GM21717 (cell line): ENCODE results near the gene ZNF532.

ENCODE experiments used
- ATAC-seq: cut with Tn5 transposase; IDR thresholded peaks from one replicate; pipeline ENCODE4 v1.9.1; 2021; ENCODE audit warnings: mild to moderate bottlenecking, moderate library complexity; ENCODE audit not compliant: unreplicated experiment

ZNF532 gene

DNA sequence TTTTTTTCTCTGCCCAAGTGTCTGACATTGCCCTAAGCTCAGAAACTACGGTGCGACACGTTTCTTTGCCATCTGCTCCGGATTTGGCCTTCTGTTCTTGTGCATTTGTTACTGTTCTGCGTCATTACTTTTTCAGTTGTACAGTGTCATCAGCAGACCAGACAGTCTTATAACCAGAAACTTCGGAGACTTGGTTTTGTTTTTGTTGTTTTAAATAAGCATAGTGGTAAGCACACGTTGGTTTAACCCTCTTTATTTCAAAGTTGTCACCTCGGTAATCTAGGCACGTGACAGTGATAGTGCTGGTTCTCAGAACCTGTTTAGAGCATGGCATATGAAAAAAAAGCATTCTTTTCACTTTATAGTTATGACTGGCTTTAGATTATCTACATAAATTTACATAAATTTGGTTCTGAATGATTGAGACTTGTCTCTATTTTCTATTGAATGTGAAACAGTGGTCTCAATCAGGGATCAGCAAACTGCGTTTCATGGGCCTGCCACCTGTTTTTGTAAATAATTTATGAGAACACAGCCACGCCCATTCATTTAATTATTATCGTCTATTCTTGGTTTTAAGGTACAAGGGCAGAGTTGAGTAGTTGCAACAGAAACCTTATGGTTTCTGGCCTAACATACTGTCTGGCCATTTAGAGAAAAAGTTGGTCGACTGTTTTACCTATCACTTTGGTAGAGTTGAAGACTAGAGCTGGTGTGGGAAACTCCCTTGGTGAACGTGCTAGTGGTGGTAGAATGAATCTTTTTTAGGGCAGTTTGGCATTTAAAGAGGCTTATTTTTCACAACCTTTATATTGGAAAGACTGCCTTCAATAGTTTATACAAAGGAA lies 106.5 kb downstream of the ZNF532 start:
- peak; percentile 77 for ATAC-seq

- no peak for ATAC-seq
Observed at GRCh38 chr18:58975296-58975695, 110.6 kb downstream of the ZNF532 start.

DNA sequence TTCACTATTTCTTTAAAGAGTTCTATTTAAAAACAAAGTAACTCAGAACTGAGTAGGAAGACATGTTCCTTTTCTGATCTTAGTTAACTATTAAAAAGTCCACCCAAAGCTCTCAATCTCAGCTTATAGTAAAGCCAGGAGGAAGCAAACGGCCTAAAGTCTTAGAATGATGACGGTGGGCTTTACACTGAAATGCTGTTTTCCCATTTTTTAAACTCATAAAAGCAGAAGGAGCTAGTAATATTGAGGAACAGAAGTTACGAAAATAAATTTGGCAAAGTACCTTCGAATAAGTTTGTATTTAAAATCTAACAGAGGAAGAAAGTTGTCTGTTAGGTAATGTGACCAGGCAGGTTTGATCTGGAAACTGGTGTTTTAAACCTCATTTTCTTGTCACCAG lies 111.1 kb downstream of the ZNF532 start:
- ATAC-seq, result no peak

DNA sequence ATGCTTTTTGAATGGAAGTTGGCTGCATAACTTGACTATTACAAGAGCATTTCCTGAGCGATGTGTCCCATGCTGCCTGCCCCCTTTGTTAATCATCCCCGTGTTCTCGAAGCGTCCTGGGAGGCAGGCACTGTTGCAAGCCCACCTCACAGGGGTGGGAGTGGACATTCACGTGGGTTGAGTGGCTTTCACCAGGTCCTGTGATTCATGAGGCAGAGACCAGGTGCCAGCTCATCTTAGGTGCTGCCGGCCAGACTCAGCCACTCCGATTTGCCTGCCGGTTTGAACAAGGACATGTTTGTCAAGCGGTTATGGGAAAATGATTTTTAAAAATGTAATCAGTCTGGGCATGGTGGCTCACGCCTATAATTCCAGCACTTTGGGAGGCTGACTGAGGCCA lies 112.5 kb downstream of the ZNF532 start:
- no peak for ATAC-seq

GRCh38 chr18:58977801-58978200 lies 113.1 kb downstream of the ZNF532 start:
- ATAC-seq, result no peak

- no peak for ATAC-seq
Observed at GRCh38 chr18:58978916-58979315, 114.2 kb downstream of the ZNF532 start.

- ATAC-seq, result no peak
Observed at GRCh38 chr18:58979615-58980014, 114.9 kb downstream of the ZNF532 start.

DNA sequence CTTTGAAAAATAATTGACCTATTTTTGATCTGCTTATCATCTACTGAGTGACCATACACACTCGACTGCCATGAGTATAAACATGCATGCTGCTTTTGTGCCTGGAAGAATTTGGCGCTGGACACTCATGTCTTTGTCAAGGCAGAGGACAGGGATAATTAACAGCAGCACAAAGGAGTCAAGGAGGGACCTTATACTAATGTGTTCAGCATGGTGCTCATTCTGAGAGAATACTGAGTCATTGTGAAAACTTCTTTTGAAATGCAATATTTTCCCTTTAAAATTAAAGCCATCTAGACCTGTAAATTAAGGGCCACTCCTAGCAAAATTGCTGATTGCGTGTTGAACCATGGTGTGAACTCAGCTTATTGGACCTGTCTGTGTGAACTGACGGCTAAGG lies 116.3 kb downstream of the ZNF532 start:
- no peak for ATAC-seq

- ATAC-seq, result no peak
Observed at GRCh38 chr18:58983260-58984155, 118.8 kb downstream of the ZNF532 start.

DNA sequence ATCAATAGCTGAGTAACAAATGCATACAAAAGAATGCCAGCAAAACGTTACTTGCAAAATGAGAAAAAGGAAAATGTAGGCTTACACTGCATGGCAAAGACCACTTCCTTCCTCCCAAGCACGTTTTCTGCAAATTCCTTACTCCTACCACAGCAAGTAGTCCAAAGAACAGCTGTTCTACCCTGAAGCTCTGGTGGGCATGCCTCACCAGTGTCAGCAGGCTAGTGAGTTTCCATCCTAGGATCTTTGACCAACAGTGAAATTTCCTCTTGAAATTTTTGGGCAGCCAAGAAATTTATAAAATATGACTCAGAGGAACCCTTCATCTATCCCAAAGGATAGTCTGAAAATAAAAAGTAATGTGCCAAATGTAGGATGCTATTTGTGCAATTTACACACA lies 123.9 kb downstream of the ZNF532 start:
- no peak for ATAC-seq

GRCh38 chr18:58989184-58989759 lies 124.6 kb downstream of the ZNF532 start:
- ATAC-seq, result no peak

GRCh38 chr18:58990720-58991119 lies 126.0 kb downstream of the ZNF532 start:
- no peak for ATAC-seq

DNA sequence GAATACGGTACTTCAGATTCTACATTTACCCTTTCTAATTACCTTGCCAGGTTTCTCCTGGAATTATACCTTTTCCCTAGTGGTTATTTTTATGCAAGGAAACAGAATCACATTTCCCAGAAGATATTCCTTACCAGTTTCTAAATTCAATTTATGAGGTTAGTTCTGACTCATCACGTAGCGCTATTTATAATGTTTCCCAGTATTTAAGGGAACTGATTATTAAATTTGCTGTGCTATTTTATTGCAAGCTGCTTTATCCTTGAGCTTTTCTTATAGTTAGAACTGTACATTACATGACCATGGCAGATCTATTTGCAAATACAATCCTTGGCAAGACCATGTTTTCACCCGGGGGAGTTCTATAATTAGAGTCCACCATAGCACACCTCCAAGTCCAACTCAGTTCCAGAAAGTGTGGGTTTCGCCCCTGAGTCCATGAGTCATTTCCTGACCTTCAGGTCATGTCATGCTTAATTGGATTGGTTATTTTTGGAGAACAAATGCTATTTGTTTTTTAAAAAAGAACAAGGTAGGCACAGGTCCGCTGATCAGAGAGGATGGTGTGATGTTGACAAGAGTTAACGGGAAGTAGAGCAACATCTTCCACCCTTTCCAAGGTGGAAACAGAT lies 126.6 kb downstream of the ZNF532 start:
- no peak for ATAC-seq

DNA sequence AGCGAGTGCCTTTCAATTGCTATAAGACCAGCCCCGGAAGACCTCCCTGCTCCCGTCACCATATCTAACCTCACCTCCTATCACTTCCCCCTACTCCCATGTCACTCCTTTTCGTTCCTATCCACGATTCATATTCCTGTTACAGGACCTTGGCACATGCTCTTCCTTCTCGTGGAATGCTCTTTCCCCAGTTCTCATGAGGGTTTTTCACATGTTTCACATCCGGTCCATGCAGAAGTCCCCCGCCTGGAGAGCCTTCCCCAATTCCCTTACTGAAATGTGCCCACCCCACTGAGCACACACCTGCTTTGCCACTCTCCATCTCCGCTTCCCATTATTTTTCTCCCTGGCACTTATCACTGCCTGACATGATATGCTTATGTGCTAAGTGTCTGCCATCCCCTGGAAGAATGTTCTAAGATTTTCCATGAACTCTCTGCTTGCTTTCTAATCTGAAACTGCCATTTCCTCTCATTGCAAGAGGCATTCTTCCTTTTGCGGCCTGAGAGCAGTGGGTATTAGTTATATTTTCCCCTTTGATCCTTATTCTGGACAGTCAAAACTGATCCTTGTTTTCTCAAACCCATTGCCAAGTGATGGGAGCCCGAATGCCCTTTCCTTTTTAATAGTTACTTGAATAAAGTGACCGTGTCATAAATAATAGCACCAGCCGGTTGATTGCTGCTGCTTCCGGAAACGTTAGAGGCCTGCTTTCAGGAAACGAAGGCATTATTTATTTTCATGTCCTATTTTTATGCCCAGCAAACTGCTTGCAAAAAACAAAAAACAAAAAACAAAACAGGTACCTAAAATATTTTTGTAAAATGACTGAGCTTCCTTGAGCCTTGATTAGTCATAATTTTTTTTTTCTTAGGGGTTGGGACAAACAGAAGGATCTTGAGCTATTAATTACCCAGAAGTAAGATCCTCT lies 127.9 kb downstream of the ZNF532 start:
- ATAC-seq, result no peak

DNA sequence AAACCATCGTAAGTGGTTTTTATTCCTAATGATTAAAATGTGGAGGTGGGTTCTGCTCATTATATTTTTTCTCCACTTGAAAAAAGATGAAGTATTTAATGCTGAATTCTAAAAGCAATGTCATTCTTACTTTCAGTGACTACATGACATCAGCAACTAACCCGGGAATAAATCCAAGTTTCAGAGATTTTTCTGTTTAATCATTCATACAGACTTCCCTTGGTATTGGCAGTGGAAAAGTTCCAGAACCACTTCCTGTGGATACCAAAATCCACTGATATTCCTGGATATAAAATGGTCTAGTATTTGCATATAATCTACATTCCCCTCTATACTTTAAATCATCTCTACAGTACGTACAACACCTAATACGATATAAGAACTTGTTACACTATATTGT lies 128.6 kb downstream of the ZNF532 start:
- ATAC-seq, result no peak

- no peak for ATAC-seq
Observed at GRCh38 chr18:58995663-58996062, 131.0 kb downstream of the ZNF532 start.

GRCh38 chr18:58996131-58996641 lies 131.5 kb downstream of the ZNF532 start:
- no peak for ATAC-seq

DNA sequence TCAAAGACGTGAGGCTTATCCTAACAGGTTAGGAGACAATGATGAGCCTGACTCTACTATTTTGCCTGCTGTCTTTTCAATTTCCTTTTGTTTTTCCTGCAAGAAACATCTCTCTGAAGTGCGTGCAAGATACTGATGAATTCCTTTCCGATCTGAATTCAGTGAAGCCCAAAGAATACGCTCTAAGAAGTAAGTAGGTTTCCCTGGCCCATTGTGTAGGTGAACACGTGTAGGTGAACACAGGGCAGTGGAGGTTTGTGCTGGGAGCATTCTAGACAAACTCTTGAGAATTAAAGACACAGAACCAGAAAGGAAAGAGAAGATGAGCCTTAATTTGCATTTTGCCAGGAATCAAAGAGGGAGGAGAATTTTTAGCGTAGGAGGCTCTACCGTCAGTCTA lies 132.0 kb downstream of the ZNF532 start:
- ATAC-seq, result no peak

DNA sequence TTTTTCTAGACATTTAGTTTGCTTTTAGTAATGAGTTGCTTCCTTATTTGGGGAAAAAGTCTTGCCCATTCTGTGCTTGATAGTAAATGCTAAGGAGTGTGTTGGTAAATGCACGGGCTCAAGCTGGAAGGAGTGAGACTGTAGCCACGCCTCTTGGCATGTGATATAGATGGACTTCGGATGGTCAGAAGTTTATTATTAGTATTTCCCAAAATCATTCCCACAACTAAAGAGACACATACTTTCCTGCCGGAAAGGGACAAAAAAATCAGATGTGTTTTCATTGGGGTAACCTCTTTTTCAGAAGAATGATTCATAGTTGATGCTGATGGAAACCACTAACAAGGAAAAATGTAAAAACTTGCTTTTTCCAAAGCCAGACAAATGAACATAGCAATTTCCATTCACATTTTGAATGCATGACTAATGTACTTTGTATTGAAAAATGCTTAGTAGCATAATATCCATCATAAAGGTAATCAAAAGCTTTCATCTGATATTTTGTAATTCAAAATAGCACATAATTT lies 133.2 kb downstream of the ZNF532 start:
- no peak for ATAC-seq
